ENCODE results near the gene CAVIN1.

GRCh38 chr17:42388381-42389134, 34.5 kb downstream of the CAVIN1 start, which contains the start of gene STAT3:
- TF ChIP-seq EZH2 (IDR thresholded peaks at IDR 0.05; ENCODE audit: low read depth, unreplicated experiment) = no peak
- TF ChIP-seq CTCF (conservative IDR thresholded peaks at IDR 0.05; ENCODE audit: low read depth in 2 of 2) = peak in 1 of 2 experiments; percentile 30; a peak in 1 of 4 replicates
- TF ChIP-seq CREB1 (CRISPR knock-in tag; IDR thresholded peaks at IDR 0.05; ENCODE audit: low read depth) = peak; percentile 96
- peak; percentile 65 for TF ChIP-seq POLR2AphosphoS5 (IDR thresholded peaks at IDR 0.05; ENCODE audit: low read depth)
- peak; percentile 37; the same call in 1 of the 2 replicates for TF ChIP-seq NANOG (IDR thresholded peaks at IDR 0.05; ENCODE audit: borderline replicate concordance)
- TF ChIP-seq, protein P1, sequence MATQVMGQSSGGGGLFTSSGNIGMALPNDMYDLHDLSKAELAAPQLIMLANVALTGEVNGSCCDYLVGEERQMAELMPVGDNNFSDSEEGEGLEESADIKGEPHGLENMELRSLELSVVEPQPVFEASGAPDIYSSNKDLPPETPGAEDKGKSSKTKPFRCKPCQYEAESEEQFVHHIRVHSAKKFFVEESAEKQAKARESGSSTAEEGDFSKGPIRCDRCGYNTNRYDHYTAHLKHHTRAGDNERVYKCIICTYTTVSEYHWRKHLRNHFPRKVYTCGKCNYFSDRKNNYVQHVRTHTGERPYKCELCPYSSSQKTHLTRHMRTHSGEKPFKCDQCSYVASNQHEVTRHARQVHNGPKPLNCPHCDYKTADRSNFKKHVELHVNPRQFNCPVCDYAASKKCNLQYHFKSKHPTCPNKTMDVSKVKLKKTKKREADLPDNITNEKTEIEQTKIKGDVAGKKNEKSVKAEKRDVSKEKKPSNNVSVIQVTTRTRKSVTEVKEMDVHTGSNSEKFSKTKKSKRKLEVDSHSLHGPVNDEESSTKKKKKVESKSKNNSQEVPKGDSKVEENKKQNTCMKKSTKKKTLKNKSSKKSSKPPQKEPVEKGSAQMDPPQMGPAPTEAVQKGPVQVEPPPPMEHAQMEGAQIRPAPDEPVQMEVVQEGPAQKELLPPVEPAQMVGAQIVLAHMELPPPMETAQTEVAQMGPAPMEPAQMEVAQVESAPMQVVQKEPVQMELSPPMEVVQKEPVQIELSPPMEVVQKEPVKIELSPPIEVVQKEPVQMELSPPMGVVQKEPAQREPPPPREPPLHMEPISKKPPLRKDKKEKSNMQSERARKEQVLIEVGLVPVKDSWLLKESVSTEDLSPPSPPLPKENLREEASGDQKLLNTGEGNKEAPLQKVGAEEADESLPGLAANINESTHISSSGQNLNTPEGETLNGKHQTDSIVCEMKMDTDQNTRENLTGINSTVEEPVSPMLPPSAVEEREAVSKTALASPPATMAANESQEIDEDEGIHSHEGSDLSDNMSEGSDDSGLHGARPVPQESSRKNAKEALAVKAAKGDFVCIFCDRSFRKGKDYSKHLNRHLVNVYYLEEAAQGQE (IDR thresholded peaks at IDR 0.05; ENCODE audit: unreplicated experiment) = no peak
- no peak for TF ChIP-seq EZH2phosphoT487 (IDR thresholded peaks at IDR 0.05; ENCODE audit: unreplicated experiment)

All from GM23338 (cell line).